CD8-positive, alpha-beta memory T cell (primary cell): ENCODE measurements around the gene KCTD10. TPM values are rescaled to one million over a fixed set of nuclear protein-coding genes. Genes with fewer than 3 reads are reported as not detected.
"Not testable (repeated sequence)": the region's sequence is repeated elsewhere in the genome, so short reads cannot be mapped to it uniquely, and the experiment has no call there.

ENCODE experiments used
- CTCF ChIA-PET: fragments of 350-600 bp; sonication (Branson Sonifier 250); formaldehyde crosslinking; loops from one replicate; lab custom pipeline; 2021; ENCODE audit warnings: antibody characterized with exemption; lab: Charles Lee
- POLR2A ChIA-PET: fragments of 350-600 bp; sonication (Branson Sonifier 250); formaldehyde crosslinking; loops from one replicate; lab custom pipeline; 2021; ENCODE audit warnings: antibody characterized with exemption; lab: Charles Lee
- DNase-seq, 5 donors: peaks; one replicate each; pipeline versions ENCODE4 v3.0.0 to v3.0.0-alpha.2; 2020 to 2022; ENCODE audit warnings: mixed read lengths in 1 of 5
- H3K27ac ChIP-seq: one replicate; pipeline ENCODE4 v1.7.0; 2013; ENCODE audit warnings: low read depth, mild to moderate bottlenecking, low read length, moderate library complexity
- H3K27me3 ChIP-seq: 2 replicates; pipeline ENCODE4 v1.7.0; 2013; ENCODE audit warnings: low read length, mild to moderate bottlenecking; ENCODE audit not compliant: insufficient read depth, poor library complexity, severe bottlenecking
- H3K36me3 ChIP-seq: 2 replicates; pipeline ENCODE4 v1.7.0; 2013; ENCODE audit warnings: mild to moderate bottlenecking, low read length, moderate library complexity; ENCODE audit not compliant: insufficient read depth
- H3K4me1 ChIP-seq: 2 replicates; pipeline ENCODE4 v1.7.0; 2013; ENCODE audit warnings: mild to moderate bottlenecking, low read length, moderate library complexity; ENCODE audit not compliant: insufficient read depth
- H3K4me3 ChIP-seq: 2 replicates; pipeline ENCODE4 v1.7.0; 2013; ENCODE audit warnings: mild to moderate bottlenecking, low read length
- H3K9me3 ChIP-seq: 2 replicates; pipeline ENCODE4 v1.7.0; 2013; ENCODE audit warnings: mild to moderate bottlenecking, low read length
- H3K27ac Mint-ChIP-seq, 8 donors: one replicate each; pipeline ENCODE4 v1.8.0; 2020 to 2021; ENCODE audit warnings: mixed read lengths in 8 of 8, mild to moderate bottlenecking in 6 of 8, inconsistent platforms in 3 of 8, moderate library complexity in 3 of 8
- H3K27me3 Mint-ChIP-seq, 2 donors: one replicate each; pipeline ENCODE4 v1.8.0; 2020 to 2021; ENCODE audit warnings: mixed read lengths in 2 of 2, mild to moderate bottlenecking in 1 of 2, moderate library complexity in 1 of 2
- H3K36me3 Mint-ChIP-seq, 3 donors: one replicate each; pipeline ENCODE4 v1.8.0; 2020 to 2021; ENCODE audit warnings: mixed read lengths in 3 of 3, inconsistent platforms in 1 of 3, mild to moderate bottlenecking in 1 of 3
- H3K4me1 Mint-ChIP-seq, 3 donors: one replicate each; pipeline ENCODE4 v1.8.0; 2020 to 2021; ENCODE audit warnings: mixed read lengths in 3 of 3, inconsistent platforms in 1 of 3, mild to moderate bottlenecking in 1 of 3
- H3K4me3 Mint-ChIP-seq, 7 donors: one replicate each; pipeline ENCODE4 v1.8.0; 2020 to 2021; ENCODE audit warnings: mixed read lengths in 7 of 7, mild to moderate bottlenecking in 6 of 7, moderate library complexity in 4 of 7, inconsistent platforms in 2 of 7
- H3K9me3 Mint-ChIP-seq, 5 donors: one replicate each; pipeline ENCODE4 v1.8.0; 2020 to 2022; ENCODE audit warnings: mixed read lengths in 5 of 5, mild to moderate bottlenecking in 3 of 5, moderate library complexity in 2 of 5, inconsistent platforms in 1 of 5
- polyA plus RNA-seq: library from polyadenylated mRNA; unstranded; fragments of 300-500 nt; fragmentation: Illumina TruSeq; gene quantifications from one replicate; pipeline ENCODE4 v1.2.3, GENCODE V29; 2021
- total RNA-seq, 2 experiments: library from RNA; stranded (reverse); gene quantifications; one replicate each; pipeline ENCODE4 v1.2.3, GENCODE V29; 2021

The KCTD10 gene
- total and polyA plus RNA-seq, 3 experiments from 2014 or later: 27.4 to 48.1 (median 44.9) TPM

GRCh38 chr12:109476807-109477184 lies 304 bp downstream of the KCTD10 start:
- H3K4me3 ChIP-seq: peak overlapping the region; percentile 98
- no peaks in the 10 kb centered on the region for H3K9me3 Mint-ChIP-seq
- DNase-seq: no peak
- no peaks in the 10 kb centered on the region for H3K27me3 ChIP-seq
- H3K27ac ChIP-seq: peak overlapping the region; percentile 92
- POLR2A ChIA-PET: interaction anchor here (1.8 kb wide), 1 partner anchor 237 kb away, joined by 5 read pairs; the partner anchor contains the start of gene FAM222A
- CTCF ChIA-PET: interaction anchor here (1.6 kb wide), 1 partner anchor 44 kb away, joined by 5 read pairs; no protein-coding TSS in a partner anchor
- peaks cover 30% of the 10 kb centered on the region for H3K4me1 ChIP-seq
- peaks cover 4% of the 10 kb centered on the region for H3K36me3 ChIP-seq
- H3K9me3 ChIP-seq: no peaks in the 10 kb centered on the region
- no peaks in the 10 kb centered on the region for H3K27me3 Mint-ChIP-seq
- peaks cover 0 to 13% (median 0%) of the 10 kb centered on the region in 3 donors for H3K36me3 Mint-ChIP-seq
- H3K27ac Mint-ChIP-seq: peak overlapping the region; percentile 95 to 99 (median 98)
- H3K4me3 Mint-ChIP-seq: peak overlapping the region; percentile 93 to 99 (median 97)
- H3K4me1 Mint-ChIP-seq: peaks cover 46 to 70% (median 51%) of the 10 kb centered on the region in 3 donors

- H3K36me3 ChIP-seq: peaks cover 4% of the 10 kb centered on the region
- H3K27me3 ChIP-seq: no peaks in the 10 kb centered on the region
- H3K27ac ChIP-seq: peak overlapping the region; percentile 92
- H3K9me3 ChIP-seq: no peaks in the 10 kb centered on the region
- H3K27ac Mint-ChIP-seq: peak overlapping the region; percentile 95 to 99 (median 98)
- peaks cover 30% of the 10 kb centered on the region for H3K4me1 ChIP-seq
- H3K36me3 Mint-ChIP-seq: peaks cover 0 to 11% (median 0%) of the 10 kb centered on the region in 3 donors
- CTCF ChIA-PET: interaction anchor here (1.3 kb wide), 1 partner anchor 13 kb away, joined by 3 read pairs; no protein-coding TSS in a partner anchor
- H3K4me3 Mint-ChIP-seq: peak overlapping the region; percentile 93 to 99 (median 97)
- DNase-seq: no peak
- H3K4me1 Mint-ChIP-seq: peaks cover 46 to 73% (median 51%) of the 10 kb centered on the region in 3 donors
- H3K9me3 Mint-ChIP-seq: no peaks in the 10 kb centered on the region
- POLR2A ChIA-PET: interaction anchor here (1.8 kb wide), 1 partner anchor 238 kb away, joined by 5 read pairs; the partner anchor contains the start of gene FAM222A
- H3K4me3 ChIP-seq: peak overlapping the region; percentile 98
- no peaks in the 10 kb centered on the region for H3K27me3 Mint-ChIP-seq
These were observed 900 bp downstream of the KCTD10 start for GRCh38 chr12:109475993-109476806.

GRCh38 chr12:109475121-109475520 lies 2.0 kb downstream of the KCTD10 start:
- Histone ChIP-seq H3K4me3 (no peak overlapping the region), H3K27ac (no peak overlapping the region), H3K4me1 (peaks cover 30% of the 10 kb centered on the region), H3K9me3 (no peaks in the 10 kb centered on the region), H3K27me3 (no peaks in the 10 kb centered on the region), H3K36me3 (peaks cover 4% of the 10 kb centered on the region)
- ChIA-PET POLR2A (no interaction called here), CTCF (interaction anchor here (1.3 kb wide), 1 partner anchor 12 kb away, joined by 3 read pairs; no protein-coding TSS in a partner anchor)
- H3K27me3 Mint-ChIP-seq: no peaks in the 10 kb centered on the region
- peak overlapping the region in 3 of 8 donors; percentile 60 to 95 (median 74) for H3K27ac Mint-ChIP-seq
- no peaks in the 10 kb centered on the region for H3K9me3 Mint-ChIP-seq
- H3K4me1 Mint-ChIP-seq: peaks cover 52 to 78% (median 62%) of the 10 kb centered on the region in 3 donors
- DNase-seq: no peak
- H3K36me3 Mint-ChIP-seq: peaks cover 0 to 21% (median 0%) of the 10 kb centered on the region in 3 donors
- H3K4me3 Mint-ChIP-seq: peak overlapping the region in 4 of 7 donors; percentile 28 to 99 (median 82)

GRCh38 chr12:109473526-109474270 lies 3.4 kb downstream of the KCTD10 start:
- H3K36me3 ChIP-seq, H3K27ac ChIP-seq, POLR2A ChIA-PET, H3K27me3 ChIP-seq, CTCF ChIA-PET, H3K9me3 Mint-ChIP-seq, H3K27me3 Mint-ChIP-seq, DNase-seq, H3K27ac Mint-ChIP-seq, H3K4me3 ChIP-seq, H3K9me3 ChIP-seq: not testable (repeated sequence)
- H3K4me3 Mint-ChIP-seq: peak overlapping the region in 1 of 7 donors; percentile 93
- H3K36me3 Mint-ChIP-seq: peaks cover 0 to 31% (median 2%) of the 10 kb centered on the region in 3 donors
- H3K4me1 Mint-ChIP-seq: peaks cover 47 to 74% (median 54%) of the 10 kb centered on the region in 3 donors
- peaks cover 22% of the 10 kb centered on the region for H3K4me1 ChIP-seq

- peak overlapping the region in 1 of 8 donors; percentile 11 for H3K27ac Mint-ChIP-seq
- CTCF ChIA-PET: no interaction called here
These were observed 4.1 kb downstream of the KCTD10 start for GRCh38 chr12:109473006-109473405.

GRCh38 chr12:109469517-109469916 lies 7.6 kb downstream of the KCTD10 start:
- Histone ChIP-seq H3K4me1 (no peaks in the 10 kb centered on the region), H3K27ac (no peak overlapping the region), H3K27me3 (no peaks in the 10 kb centered on the region), H3K36me3 (peaks cover 18% of the 10 kb centered on the region), H3K4me3 (no peak overlapping the region), H3K9me3 (no peaks in the 10 kb centered on the region)
- no peak for DNase-seq
- peak overlapping the region in 1 of 8 donors; percentile 60 for H3K27ac Mint-ChIP-seq
- POLR2A ChIA-PET: no interaction called here
- H3K27me3 Mint-ChIP-seq: no peaks in the 10 kb centered on the region
- peaks cover 0 to 59% (median 7%) of the 10 kb centered on the region in 3 donors for H3K36me3 Mint-ChIP-seq
- no peak overlapping the region for H3K4me3 Mint-ChIP-seq
- no peaks in the 10 kb centered on the region for H3K9me3 Mint-ChIP-seq
- peaks cover 30 to 60% (median 40%) of the 10 kb centered on the region in 3 donors for H3K4me1 Mint-ChIP-seq
- CTCF ChIA-PET: no interaction called here

More at GRCh38 chr12:109473006-109473405, 4.1 kb downstream of the KCTD10 start:
- H3K27me3 Mint-ChIP-seq: no peaks in the 10 kb centered on the region
- peaks cover 44 to 69% (median 51%) of the 10 kb centered on the region in 3 donors for H3K4me1 Mint-ChIP-seq
- Histone ChIP-seq H3K27ac (no peak overlapping the region), H3K36me3 (peaks cover 10% of the 10 kb centered on the region), H3K4me1 (peaks cover 15% of the 10 kb centered on the region), H3K4me3 (no peak overlapping the region), H3K9me3 (no peaks in the 10 kb centered on the region), H3K27me3 (no peaks in the 10 kb centered on the region)
- peaks cover 0 to 37% (median 4%) of the 10 kb centered on the region in 3 donors for H3K36me3 Mint-ChIP-seq
- H3K4me3 Mint-ChIP-seq: no peak overlapping the region
- no peak for DNase-seq
- POLR2A ChIA-PET: no interaction called here
- H3K9me3 Mint-ChIP-seq: no peaks in the 10 kb centered on the region

- H3K27ac Mint-ChIP-seq: no peak overlapping the region
- Histone ChIP-seq H3K27ac (no peak overlapping the region), H3K4me3 (no peak overlapping the region), H3K36me3 (peaks cover 15% of the 10 kb centered on the region), H3K9me3 (no peaks in the 10 kb centered on the region), H3K27me3 (no peaks in the 10 kb centered on the region), H3K4me1 (peaks cover 9% of the 10 kb centered on the region)
- H3K4me1 Mint-ChIP-seq: peaks cover 32 to 68% (median 51%) of the 10 kb centered on the region in 3 donors
- CTCF ChIA-PET: no interaction called here
- DNase-seq: no peak
- H3K9me3 Mint-ChIP-seq: no peaks in the 10 kb centered on the region
- POLR2A ChIA-PET: no interaction called here
- H3K36me3 Mint-ChIP-seq: peaks cover 0 to 70% (median 10%) of the 10 kb centered on the region in 3 donors
- no peak overlapping the region for H3K4me3 Mint-ChIP-seq
- H3K27me3 Mint-ChIP-seq: no peaks in the 10 kb centered on the region
These were observed 9.0 kb downstream of the KCTD10 start for GRCh38 chr12:109467978-109468676.
